OCI-LY7 (cell line): ENCODE measurements around the gene KRT80. TPM values are rescaled to one million over a fixed set of nuclear protein-coding genes. Genes with fewer than 3 reads are reported as not detected.

ENCODE experiments used
- BruUV-seq: library from RNA; stranded (reverse); fragments of 400-500 nt; replicated peaks from 2 replicates; lab custom pipeline; 2021; lab: Mats Ljungman, UMichigan
- CTCF ChIA-PET: fragments of 300-600 bp; sonication (Branson Sonifier 250); formaldehyde crosslinking; loops from one replicate; lab custom pipeline; 2022; ENCODE audit warnings: antibody characterized with exemption; ENCODE audit not compliant: unreplicated experiment; lab: Charles Lee
- POLR2A ChIA-PET: fragments of 300-600 bp; sonication (Branson Sonifier 250); formaldehyde crosslinking; loops from one replicate; lab custom pipeline; 2022; ENCODE audit warnings: antibody characterized with exemption; lab: Charles Lee
- DNase-seq: peaks from one replicate; pipeline ENCODE4 v3.0.0-alpha.2; 2015; ENCODE audit warnings: low spot score
- H2AFZ ChIP-seq: fragments of 200-600 bp; sonication (generic), shearing (Covaris generic); 2 replicates; pipeline ENCODE4 v1.6.1; 2014; ENCODE audit warnings: mild to moderate bottlenecking, antibody characterized with exemption, low read length, moderate library complexity
- H3K27ac ChIP-seq: fragments of 200-600 bp; sonication (generic); 2 replicates; pipeline ENCODE4 v1.5.1; 2014; ENCODE audit warnings: mixed run types, low read depth, mild to moderate bottlenecking, moderate library complexity, low read length, inconsistent platforms; ENCODE audit not compliant: poor library complexity, severe bottlenecking
- H3K36me3 ChIP-seq: fragments of 200-600 bp; sonication (generic); 2 replicates; pipeline ENCODE4 v1.6.1; 2014; ENCODE audit warnings: mild to moderate bottlenecking, antibody characterized with exemption, low read length, moderate library complexity, mixed read lengths; ENCODE audit not compliant: insufficient read depth
- H3K4me1 ChIP-seq: fragments of 200-600 bp; sonication (generic); 2 replicates; pipeline ENCODE4 v1.5.1; 2014; ENCODE audit warnings: mild to moderate bottlenecking, low read length; ENCODE audit not compliant: insufficient read depth, poor library complexity, severe bottlenecking
- H3K4me2 ChIP-seq: fragments of 200-600 bp; sonication (generic); 2 replicates; pipeline ENCODE4 v1.6.1; 2014; ENCODE audit warnings: mild to moderate bottlenecking, low read length
- H3K4me3 ChIP-seq: fragments of 200-600 bp; sonication (generic); 2 replicates; pipeline ENCODE4 v1.5.1; 2014; ENCODE audit warnings: mild to moderate bottlenecking, low read depth, low read length; ENCODE audit not compliant: poor library complexity, severe bottlenecking
- H3K79me2 ChIP-seq: fragments of 200-600 bp; sonication (generic); 2 replicates; pipeline ENCODE4 v1.6.1; 2016; ENCODE audit warnings: low read depth, mild to moderate bottlenecking, low read length, moderate library complexity, mixed read lengths; ENCODE audit not compliant: insufficient read depth
- H3K9me2 ChIP-seq: fragments of 200-600 bp; sonication (generic); 2 replicates; pipeline ENCODE4 v1.6.1; 2016; ENCODE audit warnings: mild to moderate bottlenecking, low read length, mixed read lengths; ENCODE audit not compliant: insufficient read depth
- H3K9me3 ChIP-seq: fragments of 200-600 bp; sonication (generic); 2 replicates; pipeline ENCODE4 v1.6.1; 2014; ENCODE audit warnings: mild to moderate bottlenecking, mixed run types, low read length, mixed read lengths
- H4K20me1 ChIP-seq: fragments of 200-600 bp; sonication (generic); 2 replicates; pipeline ENCODE4 v1.6.1; 2014; ENCODE audit warnings: mild to moderate bottlenecking, antibody characterized with exemption, low read length, moderate library complexity, mixed read lengths; ENCODE audit not compliant: insufficient read depth
- EZH2phosphoT487 ChIP-seq: fragments of 200-600 bp; sonication (generic); IDR thresholded peaks from 2 replicates; pipeline ENCODE4 v1.6.1; 2018; ENCODE audit warnings: low read depth, borderline replicate concordance, mild to moderate bottlenecking, mixed run types, antibody characterized with exemption, low read length, moderate library complexity, mixed read lengths
- intact Hi-C: fragments of 100-400 bp; cut with micrococcal nuclease; formaldehyde crosslinking; loops from one replicate; pipeline ENCODE4 v1.10.0; 2022; ENCODE audit not compliant: unreplicated experiment
- total RNA-seq, 2 experiments: library from RNA; depleted of rRNA in 1 of 2; stranded (reverse); fragments of >200 nt in 1 of 2; shearing (Covaris generic) in 1 of 2; gene quantifications; 2 replicates each; pipeline ENCODE4 v1.2.3, GENCODE V29; 2014 to 2022
- TF ChIP-seq, protein P1 (sequence below): fragments of 200-600 bp; sonication (generic); conservative IDR thresholded peaks from 2 replicates; pipeline ENCODE4 v1.5.1; 2014; ENCODE audit warnings: mild to moderate bottlenecking, antibody characterized with exemption, low read length, moderate library complexity, mixed read lengths

The KRT80 gene
- total RNA-seq, 2 experiments from 2014 or later, result not detected

DNA sequence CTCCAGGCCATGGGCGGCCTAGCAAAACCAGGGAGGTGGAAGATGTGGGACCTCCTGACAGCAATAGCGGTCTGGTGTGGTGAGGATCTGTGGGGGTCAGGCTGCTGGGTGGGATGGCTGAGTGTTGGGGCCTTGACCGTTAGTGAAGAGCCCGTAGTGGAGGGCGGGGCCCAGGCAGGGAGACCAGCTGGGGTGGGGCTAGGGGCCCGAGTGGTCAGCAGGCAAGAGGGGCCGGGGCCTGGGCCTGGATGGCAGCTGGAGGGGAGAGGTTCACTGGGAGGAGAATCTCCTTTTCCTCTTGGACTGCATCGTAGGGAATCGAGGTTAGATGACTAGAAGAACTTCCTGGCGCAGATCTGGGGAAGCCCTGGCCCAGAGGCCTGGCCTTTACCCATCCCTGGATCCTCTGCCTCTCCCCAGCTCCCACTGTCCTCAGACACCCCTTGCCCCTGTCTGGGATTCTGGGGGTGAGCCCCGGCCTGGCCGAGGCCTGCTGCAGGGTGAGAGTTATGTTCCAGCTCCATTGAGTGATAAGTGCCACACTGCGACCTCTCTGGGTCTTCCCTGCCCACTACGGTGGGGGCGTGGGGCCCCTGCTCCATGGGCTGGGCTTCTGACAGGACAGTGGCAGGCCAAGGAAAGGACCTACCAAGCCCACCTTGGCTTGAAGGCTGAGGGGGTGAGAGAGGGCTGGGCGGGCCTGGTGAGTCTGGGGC is 47.1 kb downstream of the KRT80 start:
- intact Hi-C loops, result loop anchor here (5.0 kb wide), 1 partner anchor 183 kb away; no protein-coding TSS in a partner anchor
- Histone ChIP-seq H2AFZ (no peak overlapping the region), H3K9me3 (no peaks in the 10 kb centered on the region), H3K36me3 (no peaks in the 10 kb centered on the region), H3K4me2 (no peak overlapping the region), H4K20me1 (no peaks in the 10 kb centered on the region), H3K9me2 (no peaks in the 10 kb centered on the region), H3K4me3 (no peak overlapping the region), H3K27ac (no peak overlapping the region), H3K79me2 (no peaks in the 10 kb centered on the region), H3K4me1 (no peaks in the 10 kb centered on the region)
- no TSS peak for BruUV-seq
- DNase-seq, result no peak
- CTCF ChIA-PET, result interaction anchor here (0.6 kb wide), 1 partner anchor 466 kb away, joined by 4 read pairs; no protein-coding TSS in a partner anchor
- POLR2A ChIA-PET, result interaction anchor here (0.7 kb wide), 1 partner anchor 8 kb away, joined by 4 read pairs; no protein-coding TSS in a partner anchor
- TF ChIP-seq, protein P1, sequence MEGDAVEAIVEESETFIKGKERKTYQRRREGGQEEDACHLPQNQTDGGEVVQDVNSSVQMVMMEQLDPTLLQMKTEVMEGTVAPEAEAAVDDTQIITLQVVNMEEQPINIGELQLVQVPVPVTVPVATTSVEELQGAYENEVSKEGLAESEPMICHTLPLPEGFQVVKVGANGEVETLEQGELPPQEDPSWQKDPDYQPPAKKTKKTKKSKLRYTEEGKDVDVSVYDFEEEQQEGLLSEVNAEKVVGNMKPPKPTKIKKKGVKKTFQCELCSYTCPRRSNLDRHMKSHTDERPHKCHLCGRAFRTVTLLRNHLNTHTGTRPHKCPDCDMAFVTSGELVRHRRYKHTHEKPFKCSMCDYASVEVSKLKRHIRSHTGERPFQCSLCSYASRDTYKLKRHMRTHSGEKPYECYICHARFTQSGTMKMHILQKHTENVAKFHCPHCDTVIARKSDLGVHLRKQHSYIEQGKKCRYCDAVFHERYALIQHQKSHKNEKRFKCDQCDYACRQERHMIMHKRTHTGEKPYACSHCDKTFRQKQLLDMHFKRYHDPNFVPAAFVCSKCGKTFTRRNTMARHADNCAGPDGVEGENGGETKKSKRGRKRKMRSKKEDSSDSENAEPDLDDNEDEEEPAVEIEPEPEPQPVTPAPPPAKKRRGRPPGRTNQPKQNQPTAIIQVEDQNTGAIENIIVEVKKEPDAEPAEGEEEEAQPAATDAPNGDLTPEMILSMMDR, result no peak
- TF ChIP-seq EZH2phosphoT487, result no peak

- Histone ChIP-seq H2AFZ (no peak overlapping the region), H3K4me1 (no peaks in the 10 kb centered on the region), H3K79me2 (no peaks in the 10 kb centered on the region), H3K9me3 (no peaks in the 10 kb centered on the region), H4K20me1 (no peaks in the 10 kb centered on the region), H3K36me3 (no peaks in the 10 kb centered on the region), H3K4me2 (no peak overlapping the region), H3K27ac (no peak overlapping the region), H3K9me2 (no peaks in the 10 kb centered on the region), H3K4me3 (no peak overlapping the region)
- no TSS peak for BruUV-seq
- intact Hi-C loops, result loop anchor here (5.0 kb wide), 1 partner anchor 185 kb away; no protein-coding TSS in a partner anchor
- no peak for DNase-seq
- ChIA-PET CTCF (no interaction called here), POLR2A (no interaction called here)
- TF ChIP-seq EZH2phosphoT487, result no peak
- TF ChIP-seq, protein P1, result no peak
Measured at GRCh38 chr12:52142431-52142830, 49.4 kb downstream of the KRT80 start.

GRCh38 chr12:52141875-52142274 is 49.9 kb downstream of the KRT80 start:
- Histone ChIP-seq H3K36me3 (no peaks in the 10 kb centered on the region), H3K4me1 (no peaks in the 10 kb centered on the region), H3K9me3 (no peaks in the 10 kb centered on the region), H4K20me1 (no peaks in the 10 kb centered on the region), H2AFZ (no peak overlapping the region), H3K27ac (no peak overlapping the region), H3K79me2 (no peaks in the 10 kb centered on the region), H3K4me3 (no peak overlapping the region), H3K4me2 (no peak overlapping the region), H3K9me2 (no peaks in the 10 kb centered on the region)
- intact Hi-C loops, result loop anchor here (5.0 kb wide), 1 partner anchor 185 kb away; no protein-coding TSS in a partner anchor
- no TSS peak for BruUV-seq
- CTCF ChIA-PET, result no interaction called here
- POLR2A ChIA-PET, result no interaction called here
- TF ChIP-seq, protein P1, result no peak
- DNase-seq, result no peak
